Hematopoietic multipotent progenitor cell (in vitro differentiated cells): ENCODE measurements around the gene PHAF1. TPM values are rescaled to one million over a fixed set of nuclear protein-coding genes. Genes with fewer than 3 reads are reported as not detected.

ENCODE experiments used
- DNase-seq, 3 donors: peaks; one replicate each; pipeline ENCODE4 v3.0.0-alpha.2; 2011 to 2015; ENCODE audit warnings: low read depth in 2 of 3, low spot score in 2 of 3
- total RNA-seq: library from RNA; depleted of rRNA; stranded (reverse); fragments of >200 nt; gene quantifications from one replicate; pipeline ENCODE4 v1.2.3, GENCODE V29; 2012

The PHAF1 gene
- 21.0 TPM for total RNA-seq

- peak; percentile 89 to 94 (median 89) for DNase-seq
These were observed at the start of gene PHAF1 for GRCh38 chr16:67109407-67110135. Gene PHAF1 (plus strand): TSS chr16:67109941. CDS start chr16:67110176, 235 bp downstream.

- peak in 1 of 3 donors; percentile 48 for DNase-seq
These were observed 46.7 kb upstream of the PHAF1 start for GRCh38 chr16:67063008-67063407.

GRCh38 chr16:67068212-67068753 is 41.5 kb upstream of the PHAF1 start:
- no peak for DNase-seq

- DNase-seq: no peak
These were observed 38.2 kb upstream of the PHAF1 start for GRCh38 chr16:67071476-67072048.

GRCh38 chr16:67075331-67075730 is 34.4 kb upstream of the PHAF1 start:
- DNase-seq: no peak

GRCh38 chr16:67077871-67078270 is 31.9 kb upstream of the PHAF1 start:
- no peak for DNase-seq

- no peak for DNase-seq
These were observed 27.6 kb upstream of the PHAF1 start for GRCh38 chr16:67082100-67082499.

GRCh38 chr16:67082891-67083290 is 26.9 kb upstream of the PHAF1 start:
- DNase-seq: no peak

- no peak for DNase-seq
These were observed 25.3 kb upstream of the PHAF1 start for GRCh38 chr16:67084345-67085028.

GRCh38 chr16:67086822-67087221 is 22.9 kb upstream of the PHAF1 start:
- no peak for DNase-seq

GRCh38 chr16:67087291-67087690 is 22.4 kb upstream of the PHAF1 start:
- no peak for DNase-seq

GRCh38 chr16:67087803-67088202 is 21.9 kb upstream of the PHAF1 start:
- no peak for DNase-seq

- DNase-seq: no peak
These were observed 21.2 kb upstream of the PHAF1 start for GRCh38 chr16:67088551-67088950.

- DNase-seq: no peak
These were observed 20.6 kb upstream of the PHAF1 start for GRCh38 chr16:67089101-67089500.

GRCh38 chr16:67091906-67092566 is 17.7 kb upstream of the PHAF1 start:
- DNase-seq: no peak

GRCh38 chr16:67093098-67093726 is 16.5 kb upstream of the PHAF1 start:
- DNase-seq: no peak

GRCh38 chr16:67098599-67098998 is 11.1 kb upstream of the PHAF1 start:
- no peak for DNase-seq

- peak in 2 of 3 donors; percentile 44 to 77 for DNase-seq
These were observed 9.0 kb upstream of the PHAF1 start for GRCh38 chr16:67100569-67101310.

- DNase-seq: no peak
These were observed 8.2 kb upstream of the PHAF1 start for GRCh38 chr16:67101311-67102082.
